GM12875 (cell line): ENCODE results near the gene RSRC2.
"Not testable (repeated sequence)": the region's sequence is repeated elsewhere in the genome, so short reads cannot be mapped to it uniquely, and the experiment has no call there.

ENCODE experiments used
- H3K4me3 ChIP-seq: one replicate; pipeline ENCODE4 v1.5.1; 2011; ENCODE audit warnings: low read depth, low read length, control low read depth
- CTCF ChIP-seq: IDR thresholded peaks from 2 replicates; pipeline ENCODE4 v1.5.1; 2011; ENCODE audit warnings: low read depth, mild to moderate bottlenecking, control low read depth, inconsistent platforms, low read length, moderate library complexity, borderline replicate concordance; ENCODE audit not compliant: insufficient read depth

RSRC2 gene

GRCh38 chr12:122526683-122527477 lies at the start of gene RSRC2, which contains the start of gene KNTC1:
Gene RSRC2, minus strand, starts transcription at chr12:122526936. Its CDS starts 83 bp downstream, at chr12:122526853.
Gene KNTC1, plus strand, starts transcription at chr12:122527249. Its CDS starts 2,815 bp downstream, at chr12:122530064.
- TF ChIP-seq CTCF, result no peak
- H3K4me3 ChIP-seq, result peak within 1 kb of the TSS; percentile 75

GRCh38 chr12:122571821-122572220 lies 45.1 kb upstream of the RSRC2 start:
- TF ChIP-seq CTCF, result no peak
- no peak overlapping the region for H3K4me3 ChIP-seq

- H3K4me3 ChIP-seq, result not testable (repeated sequence)
Observed at GRCh38 chr12:122570006-122570405, 43.3 kb upstream of the RSRC2 start.

- TF ChIP-seq CTCF, result no peak
- no peak overlapping the region for H3K4me3 ChIP-seq
Observed at GRCh38 chr12:122569288-122569687, 42.6 kb upstream of the RSRC2 start.

GRCh38 chr12:122566816-122567215 lies 40.1 kb upstream of the RSRC2 start:
- not testable (repeated sequence) for H3K4me3 ChIP-seq

- no peak for TF ChIP-seq CTCF
- no peak overlapping the region for H3K4me3 ChIP-seq
Observed at GRCh38 chr12:122563361-122563760, 36.6 kb upstream of the RSRC2 start.

- TF ChIP-seq CTCF, result no peak
- no peak overlapping the region for H3K4me3 ChIP-seq
Observed at GRCh38 chr12:122560138-122560537, 33.4 kb upstream of the RSRC2 start.

GRCh38 chr12:122558745-122559641 lies 32.3 kb upstream of the RSRC2 start:
- no peak for TF ChIP-seq CTCF
- H3K4me3 ChIP-seq, result no peak overlapping the region
